ENCODE results near the gene DFFB. TPM values are rescaled to one million over a fixed set of nuclear protein-coding genes. Genes with fewer than 3 reads are reported as not detected.
A peak's percentile ranks its signal among the peaks of the same experiment; 100 is the strongest.
"Not testable (repeated sequence)": the region's sequence is repeated elsewhere in the genome, so short reads cannot be mapped to it uniquely, and the experiment has no call there.

The DFFB gene
- total RNA-seq, 2 donors from 2014 or later, result 13.0 to 18.5 TPM

DNA sequence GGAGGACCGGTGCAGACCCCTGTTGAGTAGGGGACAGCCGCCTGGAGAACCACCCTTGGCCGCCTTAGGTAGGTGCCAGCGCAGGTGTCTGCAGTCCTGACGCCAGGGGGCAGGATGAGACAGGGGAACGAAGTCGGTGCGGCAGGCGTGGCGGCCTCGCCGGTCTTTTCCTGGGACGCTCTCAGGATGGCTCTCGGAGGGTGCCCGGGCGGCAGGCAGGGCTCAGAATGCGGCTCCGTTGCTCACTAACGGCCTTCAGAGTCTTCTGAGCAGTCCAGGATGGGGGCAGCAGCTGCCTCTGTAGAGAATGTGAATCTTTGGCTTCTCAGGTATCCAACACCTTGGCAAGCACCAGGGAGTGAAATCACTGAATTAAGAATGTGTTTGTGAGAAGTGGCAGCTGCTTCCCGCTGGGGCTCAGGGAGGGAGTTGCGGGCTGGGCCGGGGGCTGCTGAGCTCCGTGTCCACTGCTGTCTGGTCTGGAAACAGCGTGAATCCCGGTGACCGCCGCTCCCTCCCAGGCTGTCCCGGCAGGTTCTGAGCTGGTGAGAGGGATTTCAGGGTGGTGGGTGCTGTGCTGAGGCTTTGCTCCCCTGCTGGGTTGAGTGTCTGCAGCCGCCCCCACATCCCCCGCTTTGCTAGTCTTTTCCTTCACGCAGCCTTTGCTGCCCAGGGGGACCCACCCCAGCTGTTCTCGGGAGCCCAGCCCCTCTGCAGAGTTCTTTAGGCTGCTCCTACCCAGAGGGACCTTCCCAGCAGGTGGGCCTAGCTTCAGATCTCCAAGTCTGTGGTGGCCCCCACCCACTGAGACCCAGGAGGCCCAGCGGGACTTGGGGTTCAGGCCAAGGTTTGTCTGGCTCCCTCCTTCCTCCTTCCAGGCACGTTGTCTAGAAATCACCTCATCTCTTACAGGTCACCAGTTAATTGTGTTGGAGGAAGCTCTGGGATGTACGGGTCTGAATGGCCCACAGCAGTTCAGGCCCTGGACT lies 53.9 kb downstream of the DFFB start:
- Mint-ChIP-seq H3K4me1 (no peaks in the 10 kb centered on the region), H3K9me3 (no peaks in the 10 kb centered on the region), H3K27me3 (no peaks in the 10 kb centered on the region), H3K27ac (no peak overlapping the region), H3K4me3 (no peak overlapping the region), H3K36me3 (ENCODE audit: low read depth) (no peaks in the 10 kb centered on the region)
- peak; percentile 76 for ATAC-seq (replicated peaks)

- no peak overlapping the region for H3K27ac Mint-ChIP-seq
- H3K27me3 Mint-ChIP-seq, result no peaks in the 10 kb centered on the region
- ATAC-seq (replicated peaks), result no peak
- no peaks in the 10 kb centered on the region for H3K9me3 Mint-ChIP-seq
- H3K4me3 Mint-ChIP-seq, result no peak overlapping the region
- no peaks in the 10 kb centered on the region for H3K4me1 Mint-ChIP-seq
- H3K36me3 Mint-ChIP-seq (ENCODE audit: low read depth), result no peaks in the 10 kb centered on the region
Observed at GRCh38 chr1:3911981-3912808, 54.9 kb downstream of the DFFB start.

DNA sequence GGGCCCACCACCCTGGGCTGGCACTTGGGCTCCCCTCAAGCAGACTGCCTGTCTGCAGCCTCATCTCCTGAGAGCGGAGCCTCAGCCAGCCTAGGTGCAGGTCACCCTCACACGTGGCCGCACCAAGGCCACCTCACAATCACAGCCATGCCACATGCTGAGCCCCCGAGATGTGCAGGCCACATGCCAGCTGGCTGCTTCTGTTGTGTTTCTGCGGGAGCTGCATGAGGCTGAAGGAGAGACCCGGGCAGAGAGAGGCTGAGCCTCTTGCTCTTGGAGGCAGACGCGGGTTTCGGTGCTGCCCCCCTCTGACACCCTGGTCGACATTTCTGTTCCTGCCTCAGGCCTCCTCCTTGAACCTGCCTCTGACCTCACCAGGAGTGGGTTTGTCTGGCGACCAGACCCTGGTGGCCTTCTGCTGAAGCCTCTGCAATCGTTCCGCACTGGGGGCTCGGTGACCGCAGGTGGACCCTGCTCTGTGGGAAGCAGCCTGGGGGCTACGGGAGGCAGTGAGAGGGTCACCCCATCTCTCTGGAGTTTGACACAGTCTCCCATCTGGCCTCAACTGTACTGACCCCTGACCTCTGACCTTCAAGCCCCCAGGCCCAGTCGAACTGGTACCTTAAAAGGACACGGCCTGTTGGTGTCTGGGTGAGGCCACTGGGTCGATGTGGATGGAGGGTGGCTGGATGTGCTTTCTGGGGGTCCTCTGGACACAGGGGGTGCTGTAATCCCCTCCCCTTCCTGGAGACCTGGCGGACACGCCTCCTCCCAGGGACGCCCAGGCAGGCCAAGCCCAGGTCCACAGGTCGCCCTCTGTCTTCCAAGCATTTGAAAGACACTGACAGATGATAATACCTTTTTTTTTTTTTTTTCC lies 55.8 kb downstream of the DFFB start:
- Mint-ChIP-seq H3K4me3 (no peak overlapping the region), H3K27ac (no peak overlapping the region), H3K9me3 (no peaks in the 10 kb centered on the region), H3K27me3 (no peaks in the 10 kb centered on the region), H3K36me3 (ENCODE audit: low read depth) (no peaks in the 10 kb centered on the region), H3K4me1 (no peaks in the 10 kb centered on the region)
- ATAC-seq (replicated peaks), result no peak

GRCh38 chr1:3914331-3914851 lies 57.1 kb downstream of the DFFB start:
- Mint-ChIP-seq H3K27me3 (no peaks in the 10 kb centered on the region), H3K4me3 (no peak overlapping the region), H3K9me3 (no peaks in the 10 kb centered on the region), H3K27ac (no peak overlapping the region), H3K4me1 (no peaks in the 10 kb centered on the region), H3K36me3 (ENCODE audit: low read depth) (no peaks in the 10 kb centered on the region)
- ATAC-seq (replicated peaks), result no peak

DNA sequence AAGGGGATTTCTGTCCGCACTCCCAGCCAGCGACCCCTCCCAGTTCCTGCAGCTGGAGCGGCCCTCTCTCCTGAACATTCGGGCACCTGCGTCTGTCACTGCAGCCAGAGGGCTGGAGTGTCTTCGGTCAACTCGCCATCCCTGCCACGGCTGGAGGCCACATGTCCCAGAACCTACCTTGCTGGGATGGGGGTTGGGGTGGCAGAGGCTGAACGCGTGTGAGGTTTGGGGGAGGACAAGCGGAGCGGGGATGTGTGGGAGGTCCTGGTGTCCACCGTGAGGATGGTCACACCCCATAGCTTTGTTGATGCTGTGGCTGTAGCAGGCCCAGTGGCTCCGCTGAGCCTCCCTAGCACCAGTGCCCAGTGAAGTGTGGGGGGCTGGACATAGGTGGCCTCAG lies 57.6 kb downstream of the DFFB start:
- H3K4me3 Mint-ChIP-seq, result no peak overlapping the region
- no peaks in the 10 kb centered on the region for H3K9me3 Mint-ChIP-seq
- no peak overlapping the region for H3K27ac Mint-ChIP-seq
- no peaks in the 10 kb centered on the region for H3K4me1 Mint-ChIP-seq
- ATAC-seq (replicated peaks), result no peak
- no peaks in the 10 kb centered on the region for H3K27me3 Mint-ChIP-seq
- H3K36me3 Mint-ChIP-seq (ENCODE audit: low read depth), result no peaks in the 10 kb centered on the region

- no peaks in the 10 kb centered on the region for H3K4me1 Mint-ChIP-seq
- no peak overlapping the region for H3K27ac Mint-ChIP-seq
- H3K36me3 Mint-ChIP-seq (ENCODE audit: low read depth), result no peaks in the 10 kb centered on the region
- no peak overlapping the region for H3K4me3 Mint-ChIP-seq
- no peaks in the 10 kb centered on the region for H3K9me3 Mint-ChIP-seq
- H3K27me3 Mint-ChIP-seq, result no peaks in the 10 kb centered on the region
- ATAC-seq (replicated peaks), result no peak
Observed at GRCh38 chr1:3915551-3916121, 58.4 kb downstream of the DFFB start.

- Mint-ChIP-seq H3K4me3 (no peak overlapping the region), H3K27ac (no peak overlapping the region), H3K4me1 (no peaks in the 10 kb centered on the region), H3K36me3 (ENCODE audit: low read depth) (no peaks in the 10 kb centered on the region), H3K9me3 (no peaks in the 10 kb centered on the region), H3K27me3 (no peaks in the 10 kb centered on the region)
- no peak for ATAC-seq (replicated peaks)
Observed at GRCh38 chr1:3917761-3918160, 60.5 kb downstream of the DFFB start.

DNA sequence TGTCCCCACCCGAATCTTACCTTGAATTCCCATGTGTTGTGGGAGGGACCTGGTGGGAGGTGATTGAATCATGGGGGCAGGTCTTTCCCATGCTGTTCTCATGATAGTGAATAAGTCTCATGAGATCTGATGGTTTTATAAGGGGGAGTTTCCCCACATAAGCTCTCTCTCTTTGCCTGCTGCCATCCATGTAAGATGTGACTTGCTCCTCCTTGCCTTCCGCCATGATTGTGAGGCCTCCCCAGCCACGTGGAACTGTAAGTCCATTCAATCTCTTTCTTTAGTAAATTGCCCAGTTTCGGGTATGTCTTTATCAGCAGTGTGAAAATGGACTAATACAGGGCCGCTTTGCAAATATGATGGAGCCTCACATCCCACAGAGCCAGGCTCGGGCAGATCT lies 61.1 kb downstream of the DFFB start:
- H3K36me3 Mint-ChIP-seq (ENCODE audit: low read depth); H3K4me1 Mint-ChIP-seq; H3K4me3 Mint-ChIP-seq; ATAC-seq (replicated peaks); H3K9me3 Mint-ChIP-seq; H3K27me3 Mint-ChIP-seq; H3K27ac Mint-ChIP-seq: not testable (repeated sequence)

- no peaks in the 10 kb centered on the region for H3K9me3 Mint-ChIP-seq
- H3K36me3 Mint-ChIP-seq (ENCODE audit: low read depth), result no peaks in the 10 kb centered on the region
- ATAC-seq (replicated peaks), result no peak
Observed at GRCh38 chr1:3918966-3919611, 61.8 kb downstream of the DFFB start.

GRCh38 chr1:3919706-3920105 lies 62.4 kb downstream of the DFFB start:
- H3K4me1 Mint-ChIP-seq, result no peaks in the 10 kb centered on the region
- no peaks in the 10 kb centered on the region for H3K36me3 Mint-ChIP-seq (ENCODE audit: low read depth)
- no peaks in the 10 kb centered on the region for H3K27me3 Mint-ChIP-seq
- no peaks in the 10 kb centered on the region for H3K9me3 Mint-ChIP-seq
- no peak overlapping the region for H3K27ac Mint-ChIP-seq
- no peak overlapping the region for H3K4me3 Mint-ChIP-seq
- no peak for ATAC-seq (replicated peaks)

More at GRCh38 chr1:3918966-3919611, 61.8 kb downstream of the DFFB start:
- no peaks in the 10 kb centered on the region for H3K4me1 Mint-ChIP-seq
- H3K4me3 Mint-ChIP-seq, result no peak overlapping the region
- H3K27me3 Mint-ChIP-seq, result no peaks in the 10 kb centered on the region
- no peak overlapping the region for H3K27ac Mint-ChIP-seq

GRCh38 chr1:3921765-3922164 lies 64.5 kb downstream of the DFFB start:
- Mint-ChIP-seq H3K36me3 (ENCODE audit: low read depth) (no peaks in the 10 kb centered on the region), H3K4me3 (peak overlapping the region; percentile 40)

GRCh38 chr1:3922201-3922725 lies 65.0 kb downstream of the DFFB start:
- ATAC-seq (replicated peaks), result peak; percentile 82
- Mint-ChIP-seq H3K27ac (peak overlapping the region; percentile 33), H3K9me3 (no peaks in the 10 kb centered on the region), H3K27me3 (no peaks in the 10 kb centered on the region), H3K36me3 (ENCODE audit: low read depth) (no peaks in the 10 kb centered on the region), H3K4me3 (peak overlapping the region; percentile 40), H3K4me1 (no peaks in the 10 kb centered on the region)

More at GRCh38 chr1:3921765-3922164, 64.5 kb downstream of the DFFB start:
- H3K27me3 Mint-ChIP-seq, result no peaks in the 10 kb centered on the region
- H3K9me3 Mint-ChIP-seq, result no peaks in the 10 kb centered on the region
- no peak for ATAC-seq (replicated peaks)
- H3K4me1 Mint-ChIP-seq, result no peaks in the 10 kb centered on the region
- peak overlapping the region; percentile 33 for H3K27ac Mint-ChIP-seq

DNA sequence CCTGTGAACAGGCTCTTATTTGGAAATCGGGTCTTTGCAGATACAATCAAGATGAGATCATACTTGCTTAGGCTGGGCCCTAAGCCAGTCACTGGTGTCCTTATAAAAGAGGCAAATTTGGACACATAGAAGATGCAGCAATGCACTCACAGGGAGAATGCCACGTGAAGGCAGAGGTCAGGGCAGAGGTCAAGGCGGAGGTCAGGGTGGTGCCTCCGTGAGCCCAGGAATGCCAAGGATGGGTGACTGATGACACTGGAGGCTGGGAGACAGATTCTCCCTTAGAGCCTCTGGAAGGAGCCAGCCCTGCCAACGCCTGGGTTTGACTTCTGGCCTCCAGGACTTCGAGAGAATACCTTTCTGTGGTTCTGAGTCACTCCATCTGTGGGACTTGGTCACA lies 65.6 kb downstream of the DFFB start:
- Mint-ChIP-seq H3K27me3 (no peaks in the 10 kb centered on the region), H3K27ac (peak overlapping the region; percentile 33)
- ATAC-seq (replicated peaks), result no peak

More for the DNA sequence above, 65.6 kb downstream of the DFFB start:
- Mint-ChIP-seq H3K9me3 (no peaks in the 10 kb centered on the region), H3K36me3 (ENCODE audit: low read depth) (no peaks in the 10 kb centered on the region), H3K4me3 (peak overlapping the region; percentile 40), H3K4me1 (no peaks in the 10 kb centered on the region)
